GM21367 (cell line): ENCODE data around the gene PREX1.

Experiments used
- ATAC-seq: cut with Tn5 transposase; IDR thresholded peaks from one replicate; pipeline ENCODE4 v1.9.1; 2021; ENCODE audit not compliant: unreplicated experiment

The PREX1 gene

GRCh38 chr20:48685300-48685699 is 142.5 kb downstream of the PREX1 start:
- ATAC-seq, result no peak

GRCh38 chr20:48684501-48685041 is 143.2 kb downstream of the PREX1 start:
- no peak for ATAC-seq

- no peak for ATAC-seq
Measured at GRCh38 chr20:48683467-48684175, 144.2 kb downstream of the PREX1 start.

- no peak for ATAC-seq
Measured at GRCh38 chr20:48682529-48683363, 145.1 kb downstream of the PREX1 start.

GRCh38 chr20:48681873-48682426 is 145.8 kb downstream of the PREX1 start:
- no peak for ATAC-seq

- ATAC-seq, result no peak
Measured at GRCh38 chr20:48681201-48681872, 146.5 kb downstream of the PREX1 start.

GRCh38 chr20:48680650-48681049 is 147.1 kb downstream of the PREX1 start:
- no peak for ATAC-seq

- no peak for ATAC-seq
Measured at GRCh38 chr20:48679599-48679998, 148.2 kb downstream of the PREX1 start.

- no peak for ATAC-seq
Measured at GRCh38 chr20:48679011-48679410, 148.8 kb downstream of the PREX1 start.

- ATAC-seq, result no peak
Measured at GRCh38 chr20:48678421-48678820, 149.4 kb downstream of the PREX1 start.

GRCh38 chr20:48676795-48677460 is 150.9 kb downstream of the PREX1 start:
- no peak for ATAC-seq

GRCh38 chr20:48676125-48676524 is 151.7 kb downstream of the PREX1 start:
- no peak for ATAC-seq

- no peak for ATAC-seq
Measured at GRCh38 chr20:48674461-48674860, 153.3 kb downstream of the PREX1 start.

- ATAC-seq, result no peak
Measured at GRCh38 chr20:48673507-48673906, 154.3 kb downstream of the PREX1 start.

GRCh38 chr20:48672324-48672723 is 155.5 kb downstream of the PREX1 start:
- ATAC-seq, result no peak

GRCh38 chr20:48671141-48671540 is 156.7 kb downstream of the PREX1 start:
- ATAC-seq, result no peak

GRCh38 chr20:48669946-48670605 is 157.7 kb downstream of the PREX1 start:
- ATAC-seq, result no peak

- no peak for ATAC-seq
Measured at GRCh38 chr20:48668451-48668946, 159.3 kb downstream of the PREX1 start.

GRCh38 chr20:48667889-48668413 is 159.8 kb downstream of the PREX1 start:
- no peak for ATAC-seq

GRCh38 chr20:48667481-48667880 is 160.3 kb downstream of the PREX1 start:
- no peak for ATAC-seq
